HEK293 (cell line): ENCODE measurements around the gene NECAB2.

Experiments used
- CTCF ChIA-PET: fragments of 350-600 bp; formaldehyde crosslinking; extraction: SDS; loops from one replicate; lab custom pipeline; 2021; ENCODE audit warnings: antibody characterized with exemption; lab: Yijun Ruan, JAX
- POLR2A ChIA-PET: fragments of 300-600 bp; formaldehyde crosslinking; extraction: SDS; loops from one replicate; lab custom pipeline; 2020; ENCODE audit warnings: antibody characterized with exemption, inconsistent platforms; lab: Yijun Ruan, JAX
- H3K27ac ChIP-seq: fragments of 200-500 bp; sonication (Bioruptor generic); 2 replicates; pipeline ENCODE4 v1.5.1; 2014; ENCODE audit warnings: low read depth, low read length, control low read depth, inconsistent platforms; ENCODE audit errors: extremely low read depth
- H3K36me3 ChIP-seq, 2 experiments: fragments of 200-500 bp in 1 of 2; sonication (Bioruptor generic) in 1 of 2; 1 replicate in 1 of 2; 2 replicates in 1 of 2; pipeline ENCODE4 v1.5.1; 2014 to 2017; ENCODE audit warnings: inconsistent platforms in 2 of 2, low read length in 2 of 2; ENCODE audit not compliant: control insufficient read depth in 2 of 2, insufficient read depth in 1 of 2
- H3K4me1 ChIP-seq: fragments of 200-500 bp; sonication (Bioruptor generic); 2 replicates; pipeline ENCODE4 v1.5.1; 2014; ENCODE audit warnings: mild to moderate bottlenecking, low read length, inconsistent platforms; ENCODE audit not compliant: control insufficient read depth, insufficient read depth
- H3K4me3 ChIP-seq: 2 replicates; pipeline ENCODE4 v1.5.1; 2011; ENCODE audit warnings: low read depth, mild to moderate bottlenecking, control low read depth, low read length, moderate library complexity
- H3K9me3 ChIP-seq: fragments of 200-500 bp; sonication (Bioruptor generic); 2 replicates; pipeline ENCODE4 v1.5.1; 2014; ENCODE audit warnings: low read depth, low read length, inconsistent platforms; ENCODE audit not compliant: control insufficient read depth, insufficient read depth
- GLI2 ChIP-seq: fragments of 450-650 bp; formaldehyde crosslinking; IDR thresholded peaks from 2 replicates; pipeline ENCODE4; 2017; ENCODE audit warnings: missing biosample characterization, missing genetic modification characterization, low read depth, borderline replicate concordance
- PRDM1 ChIP-seq: fragments of 450-650 bp; formaldehyde crosslinking; IDR thresholded peaks from 2 replicates; pipeline ENCODE4; 2016; ENCODE audit warnings: missing biosample characterization, missing genetic modification characterization
- PRDM6 ChIP-seq: fragments of 450-650 bp; formaldehyde crosslinking; IDR thresholded peaks from 2 replicates; pipeline ENCODE4 v1.5.1; 2017; ENCODE audit warnings: missing biosample characterization, missing genetic modification characterization
- ZIC2 ChIP-seq: fragments of 450-650 bp; formaldehyde crosslinking; IDR thresholded peaks from 2 replicates; pipeline ENCODE4 v1.5.1; 2016; ENCODE audit warnings: missing biosample characterization, missing genetic modification characterization
- ZNF114 ChIP-seq: fragments of 450-650 bp; formaldehyde crosslinking; IDR thresholded peaks from 2 replicates; pipeline ENCODE4 v1.5.0; 2017; ENCODE audit warnings: missing biosample characterization, missing genetic modification characterization
- ZNF274 ChIP-seq, 2 experiments: fragments of 200-500 bp in 1 of 2; fragments of 450-650 bp in 1 of 2; sonication (Bioruptor generic) in 1 of 2; formaldehyde crosslinking in 1 of 2; IDR thresholded peaks; 2 replicates each; pipeline versions ENCODE4 v1.5.1 to v1.6.1; 2014 to 2016; ENCODE audit warnings: borderline replicate concordance in 1 of 2, inconsistent platforms in 1 of 2, low read length in 1 of 2, missing biosample characterization in 1 of 2, missing genetic modification characterization in 1 of 2
- ZNF335 ChIP-seq: fragments of 450-650 bp; formaldehyde crosslinking; conservative IDR thresholded peaks from 2 replicates; pipeline ENCODE4 v1.5.1; 2016; ENCODE audit warnings: missing biosample characterization, missing genetic modification characterization
- ZNF341 ChIP-seq: fragments of 450-650 bp; formaldehyde crosslinking; IDR thresholded peaks from 2 replicates; pipeline ENCODE4; 2016; ENCODE audit warnings: low read depth, missing biosample characterization, missing genetic modification characterization
- ZNF433 ChIP-seq: fragments of 450-650 bp; formaldehyde crosslinking; IDR thresholded peaks from 2 replicates; pipeline ENCODE4 v1.5.1; 2016; ENCODE audit warnings: missing biosample characterization, missing genetic modification characterization, low read depth
- ZNF664 ChIP-seq: fragments of 450-650 bp; formaldehyde crosslinking; IDR thresholded peaks from 2 replicates; pipeline ENCODE4 v1.5.1; 2016; ENCODE audit warnings: missing biosample characterization, missing genetic modification characterization
- ZNF777 ChIP-seq: fragments of 450-650 bp; formaldehyde crosslinking; IDR thresholded peaks from 2 replicates; pipeline ENCODE4 v1.5.1; 2017; ENCODE audit warnings: missing biosample characterization, missing genetic modification characterization, borderline replicate concordance
- ZSCAN23 ChIP-seq: fragments of 450-650 bp; formaldehyde crosslinking; IDR thresholded peaks from 2 replicates; pipeline ENCODE4 v1.5.1; 2016; ENCODE audit warnings: missing biosample characterization, missing genetic modification characterization
- TF ChIP-seq, protein P1 (sequence below): fragments of 450-650 bp; formaldehyde crosslinking; IDR thresholded peaks from 2 replicates; pipeline ENCODE4 v1.5.1; 2016; ENCODE audit warnings: missing biosample characterization, missing genetic modification characterization
- TF ChIP-seq, protein P2 (sequence below): fragments of 450-650 bp; formaldehyde crosslinking; IDR thresholded peaks from 2 replicates; pipeline ENCODE4; 2016; ENCODE audit warnings: missing biosample characterization, missing genetic modification characterization
- TF ChIP-seq, protein P3 (sequence below): fragments of 450-650 bp; formaldehyde crosslinking; IDR thresholded peaks from 2 replicates; pipeline ENCODE4 v1.5.1; 2016; ENCODE audit warnings: missing biosample characterization, missing genetic modification characterization, borderline replicate concordance
- TF ChIP-seq, protein P4 (sequence below): fragments of 450-650 bp; formaldehyde crosslinking; IDR thresholded peaks from 2 replicates; pipeline ENCODE4 v1.5.1; 2017; ENCODE audit warnings: missing biosample characterization, mild to moderate bottlenecking, missing genetic modification characterization, moderate library complexity

NECAB2 gene

GRCh38 chr16:83924686-83925085 lies 43.4 kb upstream of the NECAB2 start (continued):
- TF ChIP-seq ZNF114 (tag by site-specific recombination), result no peak
- TF ChIP-seq, all 188 proteins: peak for 0

GRCh38 chr16:83925095-83925905 lies 42.7 kb upstream of the NECAB2 start:
- ChIA-PET CTCF (interaction anchor here (0.8 to 4.3 kb wide), 6 partner anchors 12 to 140 kb away, joined by 3 to 29 read pairs (median 14); partner anchors contain the start of gene OSGIN1), POLR2A (no interaction called here)
- Histone ChIP-seq H3K4me1 (no peaks in the 10 kb centered on the region), H3K27ac (no peak overlapping the region), H3K9me3 (no peaks in the 10 kb centered on the region), H3K4me3 (no peak overlapping the region), H3K36me3 (peaks cover 0 to under 1% of the 10 kb centered on the region in 2 experiments; a peak in 2 of 3 replicates)
- TF ChIP-seq ZNF341 (tag by site-specific recombination), result no peak
- TF ChIP-seq, protein P1, sequence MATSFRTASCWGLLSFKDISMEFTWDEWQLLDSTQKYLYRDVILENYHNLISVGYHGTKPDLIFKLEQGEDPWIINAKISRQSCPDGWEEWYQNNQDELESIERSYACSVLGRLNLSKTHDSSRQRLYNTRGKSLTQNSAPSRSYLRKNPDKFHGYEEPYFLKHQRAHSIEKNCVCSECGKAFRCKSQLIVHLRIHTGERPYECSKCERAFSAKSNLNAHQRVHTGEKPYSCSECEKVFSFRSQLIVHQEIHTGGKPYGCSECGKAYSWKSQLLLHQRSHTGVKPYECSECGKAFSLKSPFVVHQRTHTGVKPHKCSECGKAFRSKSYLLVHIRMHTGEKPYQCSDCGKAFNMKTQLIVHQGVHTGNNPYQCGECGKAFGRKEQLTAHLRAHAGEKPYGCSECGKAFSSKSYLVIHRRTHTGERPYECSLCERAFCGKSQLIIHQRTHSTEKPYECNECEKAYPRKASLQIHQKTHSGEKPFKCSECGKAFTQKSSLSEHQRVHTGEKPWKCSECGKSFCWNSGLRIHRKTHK (tag by site-specific recombination), result no peak
- TF ChIP-seq ZNF664, result no peak
- TF ChIP-seq ZNF777 (tag by site-specific recombination), result no peak
- TF ChIP-seq, protein P2, sequence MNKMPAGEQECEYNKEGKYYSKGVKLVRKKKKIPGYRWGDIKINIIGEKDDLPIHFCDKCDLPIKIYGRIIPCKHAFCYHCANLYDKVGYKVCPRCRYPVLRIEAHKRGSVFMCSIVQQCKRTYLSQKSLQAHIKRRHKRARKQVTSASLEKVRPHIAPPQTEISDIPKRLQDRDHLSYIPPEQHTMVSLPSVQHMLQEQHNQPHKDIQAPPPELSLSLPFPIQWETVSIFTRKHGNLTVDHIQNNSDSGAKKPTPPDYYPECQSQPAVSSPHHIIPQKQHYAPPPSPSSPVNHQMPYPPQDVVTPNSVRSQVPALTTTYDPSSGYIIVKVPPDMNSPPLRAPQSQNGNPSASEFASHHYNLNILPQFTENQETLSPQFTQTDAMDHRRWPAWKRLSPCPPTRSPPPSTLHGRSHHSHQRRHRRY (tag by site-specific recombination), result no peak
- TF ChIP-seq ZSCAN23, result no peak
- TF ChIP-seq GLI2 (tag by site-specific recombination), result no peak
- TF ChIP-seq, protein P3, sequence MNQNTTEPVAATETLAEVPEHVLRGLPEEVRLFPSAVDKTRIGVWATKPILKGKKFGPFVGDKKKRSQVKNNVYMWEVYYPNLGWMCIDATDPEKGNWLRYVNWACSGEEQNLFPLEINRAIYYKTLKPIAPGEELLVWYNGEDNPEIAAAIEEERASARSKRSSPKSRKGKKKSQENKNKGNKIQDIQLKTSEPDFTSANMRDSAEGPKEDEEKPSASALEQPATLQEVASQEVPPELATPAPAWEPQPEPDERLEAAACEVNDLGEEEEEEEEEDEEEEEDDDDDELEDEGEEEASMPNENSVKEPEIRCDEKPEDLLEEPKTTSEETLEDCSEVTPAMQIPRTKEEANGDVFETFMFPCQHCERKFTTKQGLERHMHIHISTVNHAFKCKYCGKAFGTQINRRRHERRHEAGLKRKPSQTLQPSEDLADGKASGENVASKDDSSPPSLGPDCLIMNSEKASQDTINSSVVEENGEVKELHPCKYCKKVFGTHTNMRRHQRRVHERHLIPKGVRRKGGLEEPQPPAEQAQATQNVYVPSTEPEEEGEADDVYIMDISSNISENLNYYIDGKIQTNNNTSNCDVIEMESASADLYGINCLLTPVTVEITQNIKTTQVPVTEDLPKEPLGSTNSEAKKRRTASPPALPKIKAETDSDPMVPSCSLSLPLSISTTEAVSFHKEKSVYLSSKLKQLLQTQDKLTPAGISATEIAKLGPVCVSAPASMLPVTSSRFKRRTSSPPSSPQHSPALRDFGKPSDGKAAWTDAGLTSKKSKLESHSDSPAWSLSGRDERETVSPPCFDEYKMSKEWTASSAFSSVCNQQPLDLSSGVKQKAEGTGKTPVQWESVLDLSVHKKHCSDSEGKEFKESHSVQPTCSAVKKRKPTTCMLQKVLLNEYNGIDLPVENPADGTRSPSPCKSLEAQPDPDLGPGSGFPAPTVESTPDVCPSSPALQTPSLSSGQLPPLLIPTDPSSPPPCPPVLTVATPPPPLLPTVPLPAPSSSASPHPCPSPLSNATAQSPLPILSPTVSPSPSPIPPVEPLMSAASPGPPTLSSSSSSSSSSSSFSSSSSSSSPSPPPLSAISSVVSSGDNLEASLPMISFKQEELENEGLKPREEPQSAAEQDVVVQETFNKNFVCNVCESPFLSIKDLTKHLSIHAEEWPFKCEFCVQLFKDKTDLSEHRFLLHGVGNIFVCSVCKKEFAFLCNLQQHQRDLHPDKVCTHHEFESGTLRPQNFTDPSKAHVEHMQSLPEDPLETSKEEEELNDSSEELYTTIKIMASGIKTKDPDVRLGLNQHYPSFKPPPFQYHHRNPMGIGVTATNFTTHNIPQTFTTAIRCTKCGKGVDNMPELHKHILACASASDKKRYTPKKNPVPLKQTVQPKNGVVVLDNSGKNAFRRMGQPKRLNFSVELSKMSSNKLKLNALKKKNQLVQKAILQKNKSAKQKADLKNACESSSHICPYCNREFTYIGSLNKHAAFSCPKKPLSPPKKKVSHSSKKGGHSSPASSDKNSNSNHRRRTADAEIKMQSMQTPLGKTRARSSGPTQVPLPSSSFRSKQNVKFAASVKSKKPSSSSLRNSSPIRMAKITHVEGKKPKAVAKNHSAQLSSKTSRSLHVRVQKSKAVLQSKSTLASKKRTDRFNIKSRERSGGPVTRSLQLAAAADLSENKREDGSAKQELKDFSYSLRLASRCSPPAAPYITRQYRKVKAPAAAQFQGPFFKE (tag by site-specific recombination), result no peak
- TF ChIP-seq ZIC2 (tag by site-specific recombination), result no peak
- TF ChIP-seq PRDM6, result no peak
- no peak for TF ChIP-seq ZNF433 (tag by site-specific recombination)
- no peak for TF ChIP-seq ZNF274 (IDR thresholded peaks at IDR 0.05; ENCODE audit: low read length)
- TF ChIP-seq ZNF274 (tag by site-specific recombination; IDR thresholded peaks at IDR 0.05; ENCODE audit: borderline replicate concordance), result no peak
- no peak for TF ChIP-seq PRDM1 (tag by site-specific recombination)
- TF ChIP-seq, protein P4, sequence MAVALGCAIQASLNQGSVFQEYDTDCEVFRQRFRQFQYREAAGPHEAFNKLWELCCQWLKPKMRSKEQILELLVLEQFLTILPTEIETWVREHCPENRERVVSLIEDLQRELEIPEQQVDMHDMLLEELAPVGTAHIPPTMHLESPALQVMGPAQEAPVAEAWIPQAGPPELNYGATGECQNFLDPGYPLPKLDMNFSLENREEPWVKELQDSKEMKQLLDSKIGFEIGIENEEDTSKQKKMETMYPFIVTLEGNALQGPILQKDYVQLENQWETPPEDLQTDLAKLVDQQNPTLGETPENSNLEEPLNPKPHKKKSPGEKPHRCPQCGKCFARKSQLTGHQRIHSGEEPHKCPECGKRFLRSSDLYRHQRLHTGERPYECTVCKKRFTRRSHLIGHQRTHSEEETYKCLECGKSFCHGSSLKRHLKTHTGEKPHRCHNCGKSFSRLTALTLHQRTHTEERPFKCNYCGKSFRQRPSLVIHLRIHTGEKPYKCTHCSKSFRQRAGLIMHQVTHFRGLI (tag by site-specific recombination), result no peak
- TF ChIP-seq ZNF335 (tag by site-specific recombination), result no peak
